DND-41 (cell line): ENCODE measurements around the gene PTPRA.

Experiments
- CTCF ChIP-seq: IDR thresholded peaks from 2 replicates; pipeline ENCODE4 v1.5.1; 2012; ENCODE audit warnings: borderline replicate concordance, low read length, moderate library complexity, mild to moderate bottlenecking; ENCODE audit not compliant: poor library complexity, severe bottlenecking; ENCODE audit errors: extremely low read depth
- EZH2 ChIP-seq: IDR thresholded peaks from 3 replicates; pipeline ENCODE4 v1.6.1; 2012; ENCODE audit warnings: borderline replicate concordance, low read depth, mild to moderate bottlenecking, moderate library complexity, low read length, inconsistent platforms; ENCODE audit not compliant: severe bottlenecking

- no peak for TF ChIP-seq CTCF
- no peak for TF ChIP-seq EZH2
Observed at GRCh38 chr20:2845607-2846006, 27.7 kb upstream of the PTPRA start.
